GM18858 (cell line): ENCODE data around the gene SCRN1.

Experiments used
- ATAC-seq: cut with Tn5 transposase; IDR thresholded peaks from one replicate; pipeline ENCODE4 v1.9.1; 2021; ENCODE audit not compliant: unreplicated experiment

The SCRN1 gene

DNA sequence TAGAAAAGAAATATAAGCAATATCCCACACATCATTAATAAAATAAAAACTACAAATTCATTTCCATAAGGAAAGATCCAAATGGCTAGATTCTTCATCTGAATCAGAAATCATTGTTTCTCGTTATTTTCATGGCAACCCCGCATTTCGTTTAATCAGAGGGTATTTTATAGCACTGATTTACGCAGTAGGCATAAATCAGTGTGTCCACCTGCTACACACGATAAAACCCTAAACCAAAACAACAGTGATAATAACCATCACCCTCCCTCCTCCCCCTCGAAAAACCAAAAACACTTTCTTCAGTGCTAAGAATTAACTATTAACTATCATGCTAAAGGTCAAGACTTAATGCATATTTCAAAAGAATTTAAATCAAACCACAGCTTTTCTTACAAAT, 20.4 kb upstream of the SCRN1 start:
- ATAC-seq, result no peak

DNA sequence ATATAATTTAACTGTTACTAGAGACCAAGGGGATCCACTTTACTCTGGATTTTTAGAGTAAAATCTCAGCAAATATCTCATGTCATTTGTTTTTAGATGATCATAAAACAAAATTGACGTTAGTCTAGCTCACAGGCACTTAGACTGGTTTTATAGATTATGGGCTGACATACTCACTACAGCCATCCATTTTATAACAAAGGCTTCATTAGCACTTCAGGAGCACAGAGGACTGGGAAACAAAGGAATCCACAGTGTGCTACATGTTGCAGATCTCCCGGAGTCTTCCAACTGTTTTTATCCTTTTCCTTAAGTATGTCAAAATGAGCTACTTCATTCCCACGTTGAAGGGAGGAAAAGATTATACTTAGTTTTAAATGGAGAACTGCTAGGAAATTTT, 15.9 kb upstream of the SCRN1 start:
- ATAC-seq, result no peak

DNA sequence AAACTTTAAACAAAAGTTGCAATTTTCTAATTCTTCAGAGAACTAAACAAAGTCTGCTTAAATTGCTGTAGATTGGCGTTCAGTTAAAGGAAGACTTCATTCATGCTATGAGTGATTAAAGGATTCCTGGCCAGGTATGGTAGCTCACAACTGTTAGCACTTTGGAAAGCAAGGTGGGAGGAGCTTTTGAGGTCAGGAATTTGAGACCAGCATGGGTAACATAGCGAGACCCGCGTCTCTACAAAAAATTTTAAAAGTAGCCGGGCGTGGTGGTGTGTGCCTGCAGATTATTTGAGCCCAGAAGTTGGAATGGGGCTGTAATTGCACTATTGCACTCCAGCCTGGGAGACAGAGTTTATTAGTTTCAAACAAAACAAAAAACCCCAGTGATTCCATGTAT, 13.5 kb upstream of the SCRN1 start:
- ATAC-seq, result no peak

DNA sequence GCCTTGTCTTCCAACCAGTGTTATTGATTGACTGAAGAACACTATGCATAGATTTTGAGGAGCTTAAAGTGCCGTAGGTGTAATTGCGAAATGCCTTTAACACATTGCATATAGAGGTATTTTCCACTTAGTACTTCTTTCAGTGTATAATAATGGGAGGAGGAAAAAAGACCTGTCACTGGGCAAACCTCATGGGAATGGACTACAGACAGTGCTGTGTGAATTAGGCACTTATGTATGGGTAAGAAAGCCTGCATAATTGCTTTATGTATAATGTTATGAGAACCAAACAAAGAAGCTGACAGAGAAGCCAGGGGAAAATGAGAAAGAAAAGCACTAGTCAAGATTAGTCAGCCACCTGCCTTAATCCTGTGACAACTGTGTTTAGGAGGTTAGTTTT, 12.4 kb upstream of the SCRN1 start:
- no peak for ATAC-seq

DNA sequence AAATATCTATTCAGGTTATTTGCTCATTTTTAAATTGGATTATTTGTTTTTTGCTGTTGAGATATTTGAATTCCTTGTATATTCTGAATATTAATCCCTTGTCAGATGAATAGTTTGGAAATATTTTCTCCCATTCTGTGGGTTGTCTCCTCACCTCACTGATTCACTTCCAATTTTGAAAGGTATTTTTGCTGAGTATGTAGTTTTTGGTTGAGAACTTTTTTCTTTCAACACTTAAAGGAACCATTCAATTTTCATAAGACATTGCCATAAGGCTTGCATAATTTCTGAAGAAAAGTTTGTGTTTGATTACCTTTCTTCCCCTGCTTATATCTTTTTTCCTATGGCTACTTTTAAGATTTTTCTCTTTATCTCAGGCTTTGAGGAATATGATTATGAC, 8.9 kb upstream of the SCRN1 start:
- ATAC-seq, result no peak

DNA sequence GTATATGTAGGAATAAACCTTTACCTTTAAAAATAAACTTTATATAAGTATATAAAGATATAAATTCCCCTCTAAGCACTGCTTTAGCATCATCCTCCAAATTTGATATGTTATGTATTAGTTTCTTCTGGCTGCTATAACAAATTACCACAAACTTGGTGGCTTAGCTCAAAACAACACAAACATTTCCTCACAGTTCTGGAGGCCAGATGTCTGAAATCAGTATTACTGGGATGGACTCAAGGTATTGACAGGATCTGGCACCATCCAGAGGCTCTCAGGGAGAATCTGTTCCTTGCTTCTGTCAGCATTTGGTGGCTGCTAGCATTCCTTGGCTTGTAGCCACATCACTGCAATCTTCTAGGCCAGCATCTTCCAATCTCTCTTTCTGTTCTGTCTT, 6.7 kb upstream of the SCRN1 start:
- ATAC-seq, result no peak

DNA sequence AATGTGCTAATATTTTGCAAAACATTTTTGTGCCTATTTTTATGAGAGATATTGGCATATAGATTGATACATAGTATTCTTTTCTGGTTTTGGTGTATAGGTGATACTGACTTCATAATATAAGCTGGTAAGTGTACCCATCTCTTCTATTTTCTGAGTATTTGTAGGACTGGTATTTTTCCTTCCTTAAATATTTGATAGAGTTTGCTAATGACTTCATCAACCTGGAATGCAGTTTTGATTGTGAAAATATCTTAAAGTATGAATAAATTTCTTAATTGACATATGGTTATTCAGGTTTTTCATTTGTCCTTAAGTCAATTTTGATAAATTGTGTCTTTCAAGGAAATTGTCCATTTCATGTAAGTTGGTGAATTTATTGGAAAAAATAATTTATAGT, 6.1 kb upstream of the SCRN1 start:
- ATAC-seq, result no peak

DNA sequence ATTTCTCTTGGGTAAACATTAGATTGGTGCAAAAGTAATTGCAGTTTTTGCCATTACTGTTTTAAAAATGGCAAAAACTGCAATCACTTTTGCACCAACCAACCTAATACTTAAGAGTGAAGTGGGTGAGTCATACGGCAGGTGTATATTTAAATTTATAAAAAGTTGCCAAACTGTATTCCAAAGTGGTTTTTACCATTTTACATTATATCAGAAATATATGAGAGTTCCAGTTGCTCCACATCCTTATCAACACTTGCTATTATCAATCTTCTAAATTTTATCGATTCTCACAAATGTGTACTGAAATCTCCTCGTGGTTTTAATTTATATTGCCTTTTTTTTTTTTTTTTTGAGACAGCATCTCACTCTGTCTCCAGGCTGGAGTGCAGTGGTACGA, 3.5 kb upstream of the SCRN1 start:
- no peak for ATAC-seq

DNA sequence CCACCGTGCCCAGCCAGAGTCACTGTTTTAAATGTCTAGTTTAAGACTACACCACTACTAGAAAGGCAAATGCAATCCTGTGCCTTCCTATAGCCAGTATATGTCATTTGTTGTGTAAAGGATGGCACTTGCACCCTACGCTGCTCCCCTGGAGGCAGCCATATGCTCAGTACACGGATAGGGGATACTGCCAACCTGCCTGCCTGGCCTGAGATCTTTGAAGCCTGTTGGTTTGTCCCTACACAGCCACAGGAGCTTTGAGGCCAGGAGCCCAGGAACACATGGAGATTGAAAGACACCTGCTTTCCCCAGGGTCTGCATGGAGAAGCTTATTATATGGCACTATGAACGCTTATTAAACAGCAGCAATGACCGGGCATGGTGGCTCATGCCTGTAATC, 2.3 kb upstream of the SCRN1 start:
- ATAC-seq, result no peak

DNA sequence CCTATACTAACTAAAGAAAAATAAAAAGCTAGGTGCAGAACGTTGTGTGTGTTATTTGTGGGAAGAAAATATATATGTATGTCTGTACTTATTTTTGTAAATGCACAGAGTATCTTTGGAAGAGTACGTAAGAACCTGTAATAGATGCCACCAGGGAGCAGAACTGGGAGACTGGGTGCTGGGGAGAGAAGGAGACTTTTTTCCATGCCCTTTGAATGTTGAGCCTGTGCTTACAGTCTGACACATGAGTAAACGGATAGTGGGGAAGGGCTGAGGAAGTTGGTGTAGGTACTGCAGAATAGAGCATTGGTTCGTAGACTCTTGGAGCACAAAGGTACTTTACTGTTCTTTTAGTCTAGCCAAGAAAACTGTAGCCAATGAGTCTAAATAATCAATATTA, 1.3 kb upstream of the SCRN1 start:
- no peak for ATAC-seq

DNA sequence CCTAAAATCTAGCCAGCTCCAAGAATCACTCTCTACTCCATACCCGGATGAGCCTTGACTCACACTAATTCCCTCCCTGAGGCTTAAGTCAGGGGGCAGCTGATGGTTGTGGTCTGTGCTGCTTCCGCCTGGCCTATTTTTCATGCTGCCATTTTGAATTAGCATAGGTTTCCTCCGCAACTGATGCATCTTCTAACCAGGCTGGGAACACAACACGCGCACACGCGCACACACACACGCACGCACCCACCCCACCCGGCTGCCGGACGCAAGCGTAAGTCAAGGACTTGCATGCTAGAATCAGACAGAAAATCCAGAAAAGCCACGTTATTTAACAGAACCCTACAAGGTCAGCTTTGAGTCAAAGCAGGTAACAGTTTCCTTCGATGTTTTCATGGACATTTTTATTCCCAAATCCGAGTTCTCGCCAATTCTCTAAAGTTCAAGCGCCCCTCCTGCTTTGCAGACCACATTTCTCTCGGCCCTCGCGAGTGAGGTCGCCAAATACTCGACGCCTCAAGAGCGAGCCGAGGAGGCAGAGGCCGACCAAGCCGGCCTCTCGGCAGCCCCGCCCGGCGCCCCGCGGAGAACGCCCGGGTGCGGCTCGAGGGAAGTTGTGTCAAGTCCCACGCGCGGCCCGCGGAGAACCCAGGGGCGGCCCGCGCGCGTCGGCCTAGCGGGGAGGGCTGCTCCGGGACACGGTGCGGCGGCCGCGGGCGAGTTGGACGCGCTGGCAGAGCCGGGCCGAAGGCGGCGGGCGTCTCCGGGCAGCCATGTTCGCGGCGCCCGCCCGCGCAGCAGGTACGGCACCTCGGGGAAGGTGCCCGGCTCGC, 961 bp downstream of the SCRN1 start:
- no peak for ATAC-seq

DNA sequence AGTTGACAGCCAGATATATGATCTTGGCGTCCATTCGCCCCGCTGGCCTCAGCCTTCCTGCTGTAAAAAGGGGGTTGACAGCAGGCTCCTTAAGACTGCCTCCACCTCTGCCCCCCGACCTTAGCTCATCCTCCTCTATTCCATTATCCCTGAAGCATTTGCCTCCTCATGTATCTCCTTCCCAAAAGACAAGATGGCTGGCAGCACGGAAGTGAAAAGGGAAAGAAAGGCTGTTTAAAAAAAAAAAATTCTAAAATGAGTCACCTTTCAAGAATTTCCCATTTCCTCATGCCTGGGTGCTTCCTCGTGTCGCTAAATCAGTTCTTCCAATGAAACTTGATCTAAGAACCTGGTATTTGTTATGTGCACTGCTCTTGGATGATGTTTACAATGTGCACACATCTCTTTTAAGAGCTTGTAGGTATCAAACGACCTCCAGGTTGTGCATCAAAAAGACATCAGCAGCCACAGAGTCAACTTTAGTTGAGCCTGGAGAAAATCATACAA, 1.7 kb downstream of the SCRN1 start:
- no peak for ATAC-seq

DNA sequence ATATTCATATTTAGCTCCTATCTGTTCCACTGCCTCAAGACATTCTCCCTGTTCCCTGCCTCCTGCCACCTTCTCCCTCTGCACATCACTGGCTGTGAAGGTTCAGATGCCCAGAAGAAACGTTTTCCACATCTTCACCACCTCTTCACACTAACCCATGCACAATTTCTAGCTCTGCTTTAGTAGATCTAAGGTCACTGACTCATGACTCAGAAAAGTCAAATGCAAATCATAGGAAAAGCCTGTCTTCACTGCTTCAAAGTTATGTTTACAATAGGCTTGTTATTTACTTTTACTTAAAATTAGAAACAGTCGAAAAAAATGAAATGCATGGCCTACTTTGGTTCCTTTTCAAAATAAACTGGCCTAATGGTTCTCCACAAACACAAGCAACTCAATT, 2.5 kb downstream of the SCRN1 start:
- no peak for ATAC-seq

DNA sequence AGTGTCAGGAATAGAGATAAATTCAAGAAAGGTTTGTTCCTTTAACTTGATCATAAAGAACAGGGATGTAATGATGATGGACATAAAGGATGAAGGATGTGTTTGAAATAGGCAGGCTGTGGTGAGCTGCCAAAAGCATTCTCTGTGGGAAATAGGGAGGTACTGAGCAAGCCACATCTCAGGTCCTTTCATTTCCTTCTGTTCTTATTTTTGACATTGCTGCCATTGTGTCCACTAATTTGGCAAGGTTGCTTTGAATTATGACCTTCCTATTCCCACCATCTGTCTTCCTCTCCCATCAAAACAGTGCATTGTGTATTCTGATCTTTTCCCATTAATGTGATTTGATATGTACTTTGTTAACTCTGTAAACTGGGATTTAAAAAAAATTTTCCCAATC, 9.4 kb downstream of the SCRN1 start:
- ATAC-seq, result no peak

DNA sequence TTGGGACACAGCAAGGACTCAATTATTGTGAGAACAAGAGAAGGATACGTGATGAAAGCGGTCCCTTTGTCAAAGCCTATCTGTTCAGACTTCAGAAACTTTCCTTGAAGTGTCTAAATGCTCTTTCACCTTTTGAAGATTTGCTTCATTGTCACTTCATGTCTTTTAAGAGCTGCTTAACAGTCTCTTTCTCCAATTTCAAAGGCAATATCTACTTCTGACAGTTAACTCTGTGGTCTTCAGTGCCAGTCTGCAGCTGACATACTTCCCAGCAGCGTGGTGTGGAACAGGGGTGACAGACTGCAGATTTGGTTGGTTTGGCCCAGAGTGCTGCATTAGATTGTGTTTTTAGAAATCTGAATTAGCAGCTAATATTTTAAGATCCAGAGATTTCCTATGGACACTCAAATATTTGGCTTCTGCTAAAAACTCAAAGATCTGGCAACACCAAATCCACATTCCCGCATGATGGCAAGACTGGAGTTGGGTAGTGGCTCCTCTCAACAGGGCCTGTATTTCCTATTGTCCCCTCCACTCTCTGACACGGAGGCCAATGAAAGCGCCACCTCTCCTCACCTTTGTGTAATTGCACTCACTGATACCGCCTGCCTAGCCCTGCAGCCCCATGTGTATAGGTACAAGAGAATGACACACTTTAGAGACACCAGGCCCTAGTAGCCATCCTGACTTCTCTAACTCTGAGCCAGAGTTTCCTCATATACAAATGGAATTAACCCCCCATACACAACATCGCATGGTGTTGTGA, 11.5 kb downstream of the SCRN1 start:
- no peak for ATAC-seq

DNA sequence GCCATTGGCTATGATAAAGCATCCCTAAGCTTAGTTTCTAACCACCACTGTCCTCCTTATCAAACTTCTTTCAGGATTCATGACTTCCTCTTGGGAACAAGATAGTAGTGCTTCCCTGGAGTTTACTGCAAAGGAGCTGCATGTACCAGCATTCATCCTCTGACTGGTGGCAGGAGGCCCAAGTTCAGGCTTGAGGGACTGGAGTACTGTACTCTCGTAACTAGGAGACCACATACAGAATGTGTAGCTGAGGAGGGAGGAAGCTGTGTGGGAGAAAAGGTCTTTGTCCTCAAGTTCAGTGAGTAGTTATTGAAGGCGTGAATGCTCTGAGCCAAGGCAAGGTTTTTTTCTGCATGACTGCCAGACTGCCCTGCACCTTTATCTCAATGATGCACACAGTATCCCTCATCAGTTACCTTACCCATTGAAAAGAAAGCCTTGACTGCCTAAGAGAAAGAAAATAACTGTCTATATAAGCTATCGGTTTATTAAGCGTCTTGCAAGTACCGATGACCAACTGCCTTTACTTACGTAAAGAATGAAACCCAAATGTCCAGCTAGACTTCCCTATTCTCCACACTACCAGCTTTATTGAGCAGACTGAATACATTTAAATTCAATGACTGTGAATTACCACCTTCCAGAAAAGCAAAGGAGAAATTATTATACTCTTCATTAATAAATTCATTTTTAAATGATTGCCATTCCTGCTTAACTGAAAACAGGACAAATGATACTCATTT, 12.8 kb downstream of the SCRN1 start:
- ATAC-seq, result no peak

DNA sequence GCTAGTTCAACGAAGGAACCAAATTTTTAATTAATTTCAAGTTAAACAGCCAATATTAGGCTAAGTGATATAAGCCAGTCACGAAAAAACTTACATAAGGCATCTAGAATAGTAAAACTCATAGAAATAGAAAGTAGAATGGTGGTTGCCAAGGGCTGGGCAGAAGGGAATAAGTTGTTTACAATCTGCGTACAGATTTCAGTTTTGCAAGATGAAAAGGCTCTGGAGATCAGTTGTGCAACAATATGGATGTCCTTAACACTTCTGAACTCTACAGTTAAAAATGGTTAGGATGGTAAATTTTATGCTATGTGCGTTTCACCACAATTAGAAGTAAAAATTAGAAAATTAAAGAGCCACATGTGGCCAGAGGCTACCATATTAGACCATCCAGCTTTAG, 13.3 kb downstream of the SCRN1 start:
- ATAC-seq, result no peak

DNA sequence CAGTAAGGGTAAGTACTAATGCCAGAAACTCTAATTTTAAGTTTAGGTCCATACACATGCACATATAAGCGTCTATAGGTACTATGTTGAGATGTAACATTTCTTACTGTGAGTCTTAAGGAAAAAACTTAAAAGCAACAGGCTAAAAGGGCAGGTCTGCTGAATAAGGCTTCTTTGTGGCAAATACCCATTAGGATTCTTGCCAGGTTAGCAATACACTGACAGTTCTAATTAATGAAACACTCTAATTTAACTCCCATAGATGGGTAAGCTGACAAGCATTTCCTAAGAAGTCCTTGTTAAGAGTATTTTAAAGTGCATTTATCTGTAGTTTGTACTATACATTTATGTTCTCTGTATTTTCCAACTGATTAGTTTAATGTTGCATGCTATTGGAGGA, 14.0 kb downstream of the SCRN1 start:
- no peak for ATAC-seq

DNA sequence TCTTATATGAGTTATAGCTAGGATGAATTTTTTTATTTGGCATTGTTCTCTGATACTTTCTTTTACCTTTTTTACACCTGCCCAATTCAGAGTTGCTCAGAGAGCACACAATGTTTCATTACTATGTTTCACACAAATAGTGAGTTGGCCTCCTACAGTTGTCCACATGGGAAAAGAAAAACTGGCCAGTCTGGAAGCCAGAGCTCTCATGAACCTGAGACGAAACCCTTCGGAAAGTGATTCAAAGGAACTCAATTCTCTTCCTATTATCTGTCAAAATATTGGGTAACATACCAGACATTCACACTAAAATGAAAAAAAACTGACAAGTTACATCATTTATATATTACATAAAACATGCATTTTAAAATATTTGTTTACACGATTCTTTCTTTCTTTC, 15.3 kb downstream of the SCRN1 start:
- no peak for ATAC-seq

DNA sequence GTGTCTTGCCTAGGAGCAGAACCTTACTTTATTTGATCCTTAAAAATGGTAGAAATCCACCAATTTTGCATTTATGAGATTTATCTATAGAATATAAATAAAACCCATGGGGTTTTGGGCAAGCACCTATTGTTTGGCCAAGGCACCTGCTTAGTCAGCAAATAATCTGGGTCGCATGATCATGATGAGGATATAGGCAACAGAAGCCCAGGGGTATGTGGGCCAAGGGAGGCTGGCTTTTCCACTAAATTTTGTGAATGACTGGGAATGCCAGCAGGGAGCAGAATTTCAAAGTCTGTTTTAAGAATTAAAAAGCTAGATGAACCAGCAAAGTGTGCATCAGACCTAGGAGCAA, 17.3 kb downstream of the SCRN1 start:
- ATAC-seq, result no peak

DNA sequence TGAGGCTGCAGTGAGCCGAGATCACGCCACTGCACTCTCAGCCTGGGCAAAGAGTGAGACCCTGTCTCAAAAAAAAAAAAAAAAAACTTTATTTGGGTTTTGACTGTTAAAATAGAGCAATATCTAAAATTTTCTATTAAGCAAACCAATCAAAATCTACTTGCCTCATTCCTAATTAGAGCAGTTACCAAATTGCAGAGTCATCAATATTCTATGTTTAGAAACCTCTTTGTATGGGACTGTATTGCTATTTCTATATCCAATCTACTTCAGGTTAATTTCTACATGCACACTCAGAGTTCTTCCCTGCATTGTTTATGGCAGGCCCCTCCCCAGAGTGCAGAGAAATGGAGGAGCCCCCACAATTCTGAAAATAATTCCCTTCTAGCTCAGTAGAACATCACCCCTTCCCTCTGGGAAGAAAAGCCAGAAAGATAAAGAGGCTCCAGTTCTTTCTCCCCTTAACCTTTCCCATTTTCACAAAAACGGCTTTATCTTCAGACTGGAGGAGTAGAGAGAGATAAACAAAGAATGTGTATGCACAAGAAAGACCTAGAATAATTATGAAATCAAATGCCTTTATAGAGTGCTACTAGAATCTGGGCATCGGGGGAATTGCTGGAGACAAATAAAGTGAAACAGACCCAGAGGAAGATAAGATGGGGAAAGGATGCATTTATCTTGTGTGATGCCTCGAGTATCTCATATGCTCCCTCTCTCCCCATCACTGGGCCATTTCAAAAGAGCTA, 17.9 kb downstream of the SCRN1 start:
- ATAC-seq, result no peak
